Measurements from ENCODE around the gene DUT.
A peak's percentile ranks its signal among the peaks of the same experiment; 100 is the strongest.
"Not testable (repeated sequence)": the region's sequence is repeated elsewhere in the genome, so short reads cannot be mapped to it uniquely, and the experiment has no call there.

Gene DUT

DNA sequence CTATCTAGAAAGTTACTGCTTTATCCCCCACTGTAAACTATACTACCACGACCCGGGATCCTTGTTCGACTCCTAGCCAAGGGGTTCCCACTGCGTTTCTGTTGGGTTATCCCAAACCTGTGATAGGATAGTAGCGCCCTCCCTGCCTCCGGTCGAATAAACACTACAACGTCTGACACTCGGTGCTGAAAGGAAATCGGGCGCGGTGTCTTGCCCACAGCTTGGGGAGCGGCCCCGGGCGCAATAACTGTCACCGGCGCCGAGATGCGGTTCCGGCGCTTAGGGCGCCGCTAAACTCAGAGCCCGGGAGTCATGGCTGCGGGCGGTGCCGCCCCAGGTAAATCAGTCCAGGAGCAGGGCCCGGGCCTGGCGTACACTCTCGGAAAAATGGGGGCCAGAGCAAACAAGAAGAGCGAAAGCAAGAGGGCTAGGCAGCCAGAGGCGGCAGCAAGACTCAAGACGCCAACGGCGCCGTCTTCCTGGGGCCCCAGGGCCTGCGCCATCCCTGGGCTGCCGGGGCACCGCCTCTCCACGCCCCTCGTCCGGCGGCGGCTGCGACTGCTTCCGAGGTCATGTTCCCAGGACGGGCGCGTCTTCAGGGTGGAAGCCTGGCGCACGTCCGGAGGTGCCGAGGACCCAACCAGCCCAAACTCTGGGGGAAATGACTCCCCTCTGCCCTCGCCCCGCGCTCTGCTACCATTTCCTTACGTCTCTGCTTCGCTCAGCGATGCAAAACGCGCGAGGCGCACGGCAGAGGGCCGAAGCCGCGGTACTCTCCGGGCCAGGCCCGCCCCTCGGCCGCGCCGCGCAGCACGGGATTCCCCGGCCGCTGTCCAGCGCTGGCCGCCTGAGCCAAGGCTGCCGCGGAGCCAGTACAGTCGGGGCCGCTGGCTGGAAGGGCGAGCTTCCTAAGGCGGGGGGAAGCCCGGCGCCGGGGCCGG lies at the start of gene DUT:
TSS of gene DUT (plus strand) at position 575 of the 941 bp plus-strand sequence. CDS start at position 662, 87 bp downstream.
- DNase-seq = peak; percentile 83

DNA sequence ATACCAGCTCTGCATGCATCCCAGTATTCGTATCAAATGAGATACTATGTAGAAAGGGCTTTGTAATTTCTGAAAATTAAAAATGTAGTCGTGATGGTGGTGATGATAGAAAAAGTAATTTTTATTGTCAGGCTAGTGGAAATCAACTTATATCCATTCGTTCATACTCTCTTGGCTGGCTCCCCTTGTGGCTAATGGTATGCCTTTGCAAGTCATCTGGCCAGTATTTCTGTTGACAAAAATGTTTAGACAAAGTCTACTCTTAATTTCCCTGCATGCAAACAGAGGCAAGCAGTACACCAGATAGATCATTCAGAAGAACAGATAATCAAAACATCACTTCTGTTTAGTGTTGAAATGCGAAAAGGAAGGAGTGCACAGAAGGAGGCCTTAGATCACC lies 49.6 kb upstream of the DUT start:
- no peak for DNase-seq

DNA sequence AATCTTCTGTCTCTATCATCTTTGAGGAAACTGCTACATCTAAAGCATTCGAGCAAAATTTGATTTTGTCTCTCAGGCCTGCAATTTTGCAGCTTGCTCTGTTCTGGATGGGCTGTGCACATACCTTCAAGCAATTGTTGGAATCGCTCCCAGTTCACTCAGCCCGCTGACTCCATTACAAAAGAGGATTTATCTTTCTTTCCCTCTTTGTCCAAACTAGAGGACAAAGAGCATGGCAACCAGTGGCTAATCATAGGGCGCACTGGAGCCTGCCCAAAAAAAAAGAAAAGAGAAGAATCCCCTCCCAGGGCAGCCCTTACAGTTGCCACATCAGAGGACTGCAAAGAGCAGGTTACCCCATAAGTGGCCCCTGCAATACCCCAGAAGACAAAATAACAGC lies 49.0 kb upstream of the DUT start:
- no peak for DNase-seq

DNA sequence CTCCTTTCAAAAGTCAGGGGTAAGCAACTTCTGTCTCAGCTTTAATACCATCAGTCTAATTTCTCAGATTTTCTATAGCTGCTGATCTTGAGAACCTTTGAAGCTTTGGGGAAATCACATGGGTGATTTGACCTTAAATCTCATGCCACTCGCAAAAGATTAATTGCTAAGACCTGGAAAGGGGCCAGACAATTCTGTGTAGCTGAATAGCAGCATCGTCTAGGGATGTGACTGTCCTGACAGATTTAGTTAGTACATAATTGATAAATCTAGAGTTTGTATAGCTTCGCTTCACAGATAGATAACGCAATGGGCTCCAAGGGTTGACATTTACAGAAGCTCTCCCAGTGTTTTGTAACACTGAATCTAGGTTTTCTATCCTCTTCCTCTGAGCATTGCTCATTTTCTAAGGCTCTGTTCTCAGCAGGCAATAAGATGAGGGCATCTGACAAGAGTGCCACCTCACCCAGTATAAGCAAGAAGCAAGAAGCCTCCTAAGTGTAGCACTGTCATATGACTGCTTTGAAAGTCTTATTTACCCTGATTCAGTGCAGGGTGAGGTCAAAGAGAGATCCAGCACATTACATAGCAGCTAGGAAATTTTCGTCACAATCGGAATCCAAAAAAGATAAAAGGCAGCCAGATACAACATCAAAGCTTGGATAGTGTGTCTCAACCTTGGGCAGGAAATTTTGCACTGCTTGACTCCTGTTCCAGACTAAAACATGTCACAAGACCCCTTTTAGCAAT lies 47.7 kb upstream of the DUT start:
- no peak for DNase-seq

DNA sequence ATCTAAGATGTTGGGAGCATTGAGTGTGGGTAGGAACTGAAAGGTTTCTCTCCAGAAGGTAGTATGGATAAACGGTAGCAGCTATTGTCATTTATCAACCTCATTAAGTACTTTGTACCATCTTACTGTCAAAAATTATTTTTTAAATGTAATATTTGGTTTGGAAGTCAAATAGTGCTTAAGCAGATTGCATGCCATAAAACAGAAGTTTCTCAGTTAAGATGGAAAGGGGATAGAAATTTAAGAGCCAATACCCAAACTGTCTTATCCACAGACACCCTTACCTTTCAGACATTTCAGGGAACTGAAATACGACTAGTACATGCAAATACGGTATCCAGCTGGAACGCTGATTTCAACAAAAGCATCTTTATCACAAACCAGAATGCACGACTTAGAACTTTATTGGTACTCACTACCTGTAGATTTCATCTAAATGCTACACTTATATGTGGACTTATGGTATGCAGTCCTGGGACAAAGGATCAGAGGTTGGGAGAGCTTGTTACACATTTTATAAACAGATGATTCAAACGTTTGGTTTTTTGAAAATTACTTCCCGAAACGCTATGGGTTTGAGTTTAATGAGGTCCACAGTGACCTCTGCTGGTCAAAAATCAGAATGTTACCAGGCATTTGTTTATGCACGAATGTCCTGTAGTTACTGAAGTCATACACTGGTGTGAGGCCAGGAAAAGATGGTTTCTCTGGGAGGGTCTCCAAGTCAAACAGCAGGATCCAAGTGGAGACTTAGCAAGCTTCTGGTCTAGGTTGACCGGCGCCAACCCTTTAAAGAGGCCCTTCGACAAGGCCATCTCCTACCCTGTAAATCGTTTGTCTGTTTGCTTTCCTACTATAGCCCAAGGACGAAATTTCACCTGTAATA lies 45.7 kb upstream of the DUT start:
- peak; percentile 3 for DNase-seq

GRCh38 chr15:48289628-48290027 lies 41.6 kb upstream of the DUT start:
- DNase-seq = no peak

- no peak for DNase-seq
These were observed 38.8 kb upstream of the DUT start for GRCh38 chr15:48292458-48292857.

DNA sequence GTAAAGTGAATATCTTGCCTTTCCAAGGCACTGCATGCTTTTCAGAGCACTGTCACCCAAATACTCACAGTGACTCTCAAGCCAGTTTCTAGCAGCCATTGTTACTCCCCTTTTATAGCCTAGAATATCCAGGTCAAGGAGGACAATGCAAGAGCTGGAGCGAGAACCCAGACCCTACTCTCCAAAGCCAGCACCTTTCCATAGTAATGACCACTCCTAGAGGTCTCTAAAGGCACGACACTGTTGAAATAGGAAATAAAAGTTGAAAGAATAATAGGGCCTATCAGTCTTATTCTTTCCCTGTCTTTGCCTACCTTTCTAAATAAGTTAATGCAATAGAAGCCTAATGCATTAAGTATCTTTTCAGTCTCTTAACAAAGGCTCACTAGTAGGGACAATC lies 33.6 kb upstream of the DUT start:
- no peak for DNase-seq

GRCh38 chr15:48298914-48299313 lies 32.3 kb upstream of the DUT start:
- no peak for DNase-seq

DNA sequence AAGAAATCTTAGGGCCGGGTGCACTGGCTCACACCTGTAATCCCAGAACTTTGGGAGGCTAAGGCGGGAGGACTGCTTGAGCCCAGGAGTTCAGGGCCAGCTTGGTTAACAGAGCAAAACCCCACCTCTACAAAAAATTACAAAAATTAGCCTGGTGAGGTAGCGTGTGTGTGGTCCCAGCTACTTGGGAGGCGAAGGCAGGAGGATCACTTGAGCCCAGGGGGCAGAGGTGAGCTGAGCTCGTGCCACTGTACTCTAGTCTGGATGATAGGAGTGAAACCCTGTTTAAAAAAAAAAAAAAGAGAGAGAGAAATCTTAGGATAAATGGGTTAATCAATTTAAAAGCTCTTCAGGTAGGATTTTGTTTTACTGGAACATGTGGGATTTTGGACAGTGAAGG lies 31.2 kb upstream of the DUT start:
- no peak for DNase-seq

DNA sequence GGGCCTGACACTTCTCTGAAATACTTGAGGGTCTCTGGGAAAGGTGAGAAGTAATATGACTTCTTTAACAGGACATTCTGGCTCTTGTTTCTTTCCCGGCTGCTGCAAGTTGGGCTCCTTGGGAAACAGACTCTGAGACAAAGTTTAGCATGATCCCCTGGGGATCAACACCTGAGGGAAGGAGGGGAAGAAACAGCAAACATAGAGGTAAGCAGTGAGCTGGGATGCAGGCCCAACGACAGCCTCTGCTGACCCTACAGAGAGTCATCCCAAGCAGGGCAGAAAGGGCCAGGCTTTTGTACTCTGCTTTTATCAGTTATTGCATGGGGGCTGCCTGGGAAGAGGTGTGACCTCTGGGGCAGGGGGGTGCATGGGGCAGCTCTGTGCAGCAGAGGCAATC lies 26.8 kb upstream of the DUT start:
- DNase-seq = no peak

GRCh38 chr15:48306639-48307038 lies 24.6 kb upstream of the DUT start:
- no peak for DNase-seq

- no peak for DNase-seq
These were observed 23.6 kb upstream of the DUT start for GRCh38 chr15:48307586-48307985.

- no peak for DNase-seq
These were observed 21.5 kb upstream of the DUT start for GRCh38 chr15:48309740-48310139.

DNA sequence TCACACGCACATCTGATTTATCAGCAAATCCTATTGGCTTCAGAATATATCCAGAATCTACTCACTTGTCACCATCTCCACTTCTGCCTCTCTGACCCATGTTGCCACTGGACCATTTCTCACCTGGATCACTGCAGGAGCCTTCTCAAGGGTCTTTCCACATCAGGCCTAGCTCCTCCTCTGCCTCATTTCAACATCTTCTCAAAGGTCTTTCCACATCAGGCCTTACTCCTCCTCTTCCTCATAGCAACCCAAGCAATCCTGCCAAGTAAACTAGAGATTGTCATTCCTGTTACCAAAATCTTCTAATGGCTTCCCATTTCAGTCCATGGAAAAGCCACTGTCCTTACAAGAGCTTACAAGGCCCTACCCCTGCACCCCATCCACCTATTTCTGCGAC lies 18.0 kb upstream of the DUT start:
- DNase-seq = no peak

GRCh38 chr15:48315041-48315440 lies 16.2 kb upstream of the DUT start:
- no peak for DNase-seq

- no peak for DNase-seq
These were observed 14.0 kb upstream of the DUT start for GRCh38 chr15:48317221-48317620.

DNA sequence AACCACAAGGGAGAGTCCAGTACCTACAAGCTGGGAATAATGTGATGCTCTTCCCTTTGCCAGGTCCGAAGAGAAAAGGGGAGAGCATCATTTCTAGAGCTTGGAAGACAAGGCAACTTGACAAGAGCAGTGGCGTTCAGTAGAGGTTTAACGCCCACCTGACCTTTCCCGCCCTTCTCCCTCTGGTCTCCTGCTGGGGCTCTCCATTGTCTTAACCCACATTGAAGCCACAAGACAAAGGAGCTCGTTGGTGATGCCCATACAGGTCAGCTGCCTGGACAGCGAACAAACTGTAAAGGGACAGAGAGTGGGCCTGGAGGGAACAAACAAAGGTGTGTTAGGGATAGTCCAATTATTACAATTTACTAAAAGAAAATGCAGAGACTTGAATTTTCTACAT lies 13.1 kb upstream of the DUT start:
- DNase-seq = no peak

DNA sequence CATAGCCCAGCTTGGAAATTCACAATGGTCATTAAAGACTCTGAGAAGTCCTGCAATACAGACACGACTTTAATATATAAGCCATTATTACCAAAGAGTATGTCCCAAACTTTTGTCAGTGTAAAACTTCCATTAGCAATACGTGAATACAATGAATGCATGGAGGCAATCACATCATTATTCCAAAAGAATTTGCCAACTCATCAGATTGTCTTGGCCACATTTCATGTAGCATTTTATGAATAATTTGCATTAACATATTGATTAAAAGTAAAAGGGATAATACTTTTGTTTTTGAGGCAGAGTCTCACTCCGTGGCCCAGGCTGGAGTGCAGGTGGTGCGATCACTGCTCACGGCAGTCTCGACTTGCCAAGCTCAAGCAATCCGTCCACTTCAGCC lies 7.9 kb upstream of the DUT start:
- no peak for DNase-seq

DNA sequence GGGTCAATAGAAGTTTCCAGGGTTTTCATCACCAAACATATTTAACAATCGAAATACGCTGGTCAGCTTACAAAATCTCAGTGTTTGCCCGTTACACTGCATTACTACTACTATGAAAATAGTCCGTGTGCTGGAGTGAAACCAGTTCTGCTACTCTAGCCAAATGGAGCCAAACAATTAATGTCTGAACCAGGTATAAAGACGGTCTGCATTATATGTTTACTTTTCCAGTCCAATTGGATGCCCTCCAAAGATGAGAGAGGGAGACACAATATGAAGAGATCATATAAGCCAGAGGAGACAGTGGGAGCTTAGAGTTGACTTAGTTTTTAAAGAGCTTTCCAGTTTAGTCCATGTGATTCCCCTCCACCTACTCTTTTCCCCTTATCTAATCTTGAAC lies 6.3 kb upstream of the DUT start:
- no peak for DNase-seq

- no peak for DNase-seq
These were observed 5.8 kb upstream of the DUT start for GRCh38 chr15:48325400-48325799.

GRCh38 chr15:48326180-48326579 lies 5.0 kb upstream of the DUT start:
- not testable (repeated sequence) for DNase-seq

GRCh38 chr15:48330105-48330785 lies 984 bp upstream of the DUT start:
- no peak for DNase-seq
